HUES48 (cell line): ENCODE measurements around the gene SHC4.

Experiments
- H3K27ac ChIP-seq: one replicate; pipeline ENCODE4 v1.7.0; 2013; ENCODE audit warnings: low read depth, low read length, inconsistent platforms
- H3K27me3 ChIP-seq: 2 replicates; pipeline ENCODE4 v1.6.1; 2013; ENCODE audit warnings: mild to moderate bottlenecking, low read length; ENCODE audit not compliant: control insufficient read depth, insufficient read depth
- H3K36me3 ChIP-seq: 2 replicates; pipeline ENCODE4 v1.6.1; 2013; ENCODE audit warnings: low read length; ENCODE audit not compliant: control insufficient read depth, insufficient read depth
- H3K4me1 ChIP-seq: 2 replicates; pipeline ENCODE4 v1.6.1; 2013; ENCODE audit warnings: mild to moderate bottlenecking, low read length; ENCODE audit not compliant: control insufficient read depth, insufficient read depth
- H3K4me3 ChIP-seq: 2 replicates; pipeline ENCODE4 v1.5.1; 2013; ENCODE audit warnings: mild to moderate bottlenecking, low read depth, low read length
- H3K9ac ChIP-seq: 2 replicates; pipeline ENCODE4 v1.6.1; 2013; ENCODE audit warnings: mild to moderate bottlenecking, low read depth, low read length, moderate library complexity
- H3K9me3 ChIP-seq: 2 replicates; pipeline ENCODE4 v1.6.1; 2013; ENCODE audit warnings: low read length; ENCODE audit not compliant: control insufficient read depth, insufficient read depth

SHC4 gene

GRCh38 chr15:48781017-48781416 lies 182.7 kb downstream of the SHC4 start:
- H3K27me3 ChIP-seq, result no peaks in the 10 kb centered on the region
- H3K4me1 ChIP-seq, result no peaks in the 10 kb centered on the region
- no peak overlapping the region for H3K4me3 ChIP-seq
- H3K9me3 ChIP-seq, result no peaks in the 10 kb centered on the region
- no peak overlapping the region for H3K27ac ChIP-seq
- H3K9ac ChIP-seq, result no peak overlapping the region
- peaks cover 63% of the 10 kb centered on the region for H3K36me3 ChIP-seq

GRCh38 chr15:48778331-48778730 lies 185.4 kb downstream of the SHC4 start:
- H3K9me3 ChIP-seq, result no peaks in the 10 kb centered on the region
- H3K36me3 ChIP-seq, result peaks cover 52% of the 10 kb centered on the region
- no peaks in the 10 kb centered on the region for H3K4me1 ChIP-seq
- H3K9ac ChIP-seq, result no peak overlapping the region
- H3K27me3 ChIP-seq, result no peaks in the 10 kb centered on the region
- no peak overlapping the region for H3K27ac ChIP-seq
- no peak overlapping the region for H3K4me3 ChIP-seq

GRCh38 chr15:48777645-48778330 lies 185.9 kb downstream of the SHC4 start:
- H3K36me3 ChIP-seq, result peaks cover 46% of the 10 kb centered on the region
- H3K9me3 ChIP-seq, result no peaks in the 10 kb centered on the region
- H3K27me3 ChIP-seq, result no peaks in the 10 kb centered on the region
- H3K4me1 ChIP-seq, result no peaks in the 10 kb centered on the region
- H3K9ac ChIP-seq, result no peak overlapping the region
- H3K4me3 ChIP-seq, result no peak overlapping the region
- H3K27ac ChIP-seq, result no peak overlapping the region

- Histone ChIP-seq H3K9me3 (no peaks in the 10 kb centered on the region), H3K27me3 (no peaks in the 10 kb centered on the region), H3K27ac (no peak overlapping the region), H3K4me3 (no peak overlapping the region), H3K36me3 (peaks cover 40% of the 10 kb centered on the region), H3K9ac (no peak overlapping the region), H3K4me1 (no peaks in the 10 kb centered on the region)
Observed at GRCh38 chr15:48775546-48775945, 188.2 kb downstream of the SHC4 start.

- Histone ChIP-seq H3K4me3 (no peak overlapping the region), H3K4me1 (no peaks in the 10 kb centered on the region), H3K27me3 (no peaks in the 10 kb centered on the region), H3K27ac (no peak overlapping the region), H3K9ac (no peak overlapping the region), H3K36me3 (peaks cover 39% of the 10 kb centered on the region), H3K9me3 (no peaks in the 10 kb centered on the region)
Observed at GRCh38 chr15:48774484-48774883, 189.2 kb downstream of the SHC4 start.
